Hepatocyte (in vitro differentiated cells): ENCODE measurements around the gene DNAJB1. TPM values are rescaled to one million over a fixed set of nuclear protein-coding genes. Genes with fewer than 3 reads are reported as not detected.
"Not testable (repeated sequence)": the region's sequence is repeated elsewhere in the genome, so short reads cannot be mapped to it uniquely, and the experiment has no call there.

Experiments
- DNase-seq: peaks from one replicate; pipeline ENCODE4 v3.0.0-alpha.2; 2016; ENCODE audit warnings: low spot score
- H2AFZ ChIP-seq: fragments of 200-600 bp; sonication (generic); 2 replicates; pipeline ENCODE4 v1.6.0; 2016; ENCODE audit warnings: antibody characterized with exemption, mild to moderate bottlenecking
- H3K27ac ChIP-seq: fragments of 200-600 bp; sonication (generic); 2 replicates; pipeline ENCODE4 v1.5.1; 2016; ENCODE audit warnings: mild to moderate bottlenecking
- H3K27me3 ChIP-seq: fragments of 200-600 bp; sonication (generic); 2 replicates; pipeline ENCODE4 v1.6.1; 2016
- H3K36me3 ChIP-seq: fragments of 200-600 bp; sonication (generic); replicated peaks from 2 replicates; pipeline ENCODE4 v1.5.1; 2016; ENCODE audit warnings: low read depth; ENCODE audit not compliant: insufficient read depth
- H3K4me1 ChIP-seq: fragments of 200-600 bp; sonication (generic); 2 replicates; pipeline ENCODE4 v1.5.1; 2016; ENCODE audit warnings: mild to moderate bottlenecking, moderate library complexity; ENCODE audit not compliant: insufficient read depth
- H3K4me2 ChIP-seq: fragments of 200-600 bp; sonication (generic); 2 replicates; pipeline ENCODE4 v1.6.0; 2016
- H3K4me3 ChIP-seq: fragments of 200-600 bp; sonication (generic); 2 replicates; pipeline ENCODE4 v1.5.1; 2016; ENCODE audit warnings: mild to moderate bottlenecking
- H3K79me2 ChIP-seq: fragments of 200-600 bp; sonication (generic); 2 replicates; pipeline ENCODE4 v1.6.0; 2017; ENCODE audit warnings: mild to moderate bottlenecking
- H3K9me2 ChIP-seq: fragments of 200-600 bp; sonication (generic); replicated peaks from 2 replicates; pipeline ENCODE4 v1.6.0; 2017; ENCODE audit warnings: mild to moderate bottlenecking; ENCODE audit not compliant: insufficient read depth
- H3K9me3 ChIP-seq: fragments of 200-600 bp; sonication (generic); 2 replicates; pipeline ENCODE4 v1.5.1; 2016; ENCODE audit warnings: low read depth, mild to moderate bottlenecking
- H4K20me1 ChIP-seq: fragments of 200-600 bp; sonication (generic); 2 replicates; pipeline ENCODE4 v1.6.0; 2016; ENCODE audit warnings: mild to moderate bottlenecking; ENCODE audit not compliant: insufficient read depth, poor library complexity, severe bottlenecking
- CTCF ChIP-seq: fragments of 200-600 bp; sonication (generic); IDR thresholded peaks from 2 replicates; pipeline ENCODE4 v1.5.1; 2016; ENCODE audit warnings: antibody characterized with exemption, mild to moderate bottlenecking; ENCODE audit not compliant: poor library complexity
- EZH2 ChIP-seq: fragments of 200-600 bp; sonication (generic); IDR thresholded peaks from 2 replicates; pipeline ENCODE4 v1.6.1; 2016; ENCODE audit warnings: antibody characterized with exemption, mild to moderate bottlenecking, borderline replicate concordance
- EZH2phosphoT487 ChIP-seq: fragments of 200-600 bp; sonication (generic); IDR thresholded peaks from one replicate; pipeline ENCODE4 v1.6.1; 2018; ENCODE audit warnings: antibody characterized with exemption, mild to moderate bottlenecking, low read depth, moderate library complexity; ENCODE audit not compliant: unreplicated experiment, severe bottlenecking
- WGBS: methylation state at CpG from one replicate; pipeline ENCODE4 v1.1.6; 2016; ENCODE audit warnings: low lambda C conversion rate; ENCODE audit errors: missing lambda C conversion rate; 5-methylcytosine and 5-hydroxymethylcytosine counted together
- polyA plus RNA-seq: library from polyadenylated mRNA; unstranded; fragments of >200 nt; fragmentation: Nextera tagmentation; extraction: Ambion mirVana; gene quantifications from 2 replicates; pipeline ENCODE4 v1.2.1, GENCODE V29; 2016
- total RNA-seq: library from RNA; depleted of rRNA; stranded (reverse); fragments of >200 nt; gene quantifications from 2 replicates; pipeline ENCODE4 v1.2.3, GENCODE V29; 2014

Gene DNAJB1
- total and polyA plus RNA-seq, 2 experiments from 2014 or later = 104 to 185 TPM

- no peaks in the 10 kb centered on the region for H3K36me3 ChIP-seq
- H2AFZ ChIP-seq = no peak overlapping the region
- no peaks in the 10 kb centered on the region for H3K9me2 ChIP-seq
- peaks cover 39% of the 10 kb centered on the region for H3K4me1 ChIP-seq
- H3K4me3 ChIP-seq = no peak overlapping the region
- no peaks in the 10 kb centered on the region for H4K20me1 ChIP-seq
- DNase-seq = peak; percentile 61
- no peak for TF ChIP-seq CTCF
- no peak for TF ChIP-seq EZH2phosphoT487
- no peak for TF ChIP-seq EZH2
- H3K4me2 ChIP-seq = no peak overlapping the region
- H3K79me2 ChIP-seq = peaks cover 80% of the 10 kb centered on the region
- H3K27ac ChIP-seq = peak overlapping the region; percentile 43
- no peaks in the 10 kb centered on the region for H3K9me3 ChIP-seq
- no peaks in the 10 kb centered on the region for H3K27me3 ChIP-seq
- 70% methylated on average over 5 of the region's 6 CpGs for WGBS
Observed at GRCh38 chr19:14554382-14554812, 36.2 kb upstream of the DNAJB1 start.

- TF ChIP-seq EZH2 (no peak), EZH2phosphoT487 (no peak), CTCF (no peak)
- Histone ChIP-seq H3K4me3 (no peak overlapping the region), H3K36me3 (no peaks in the 10 kb centered on the region), H3K27me3 (no peaks in the 10 kb centered on the region), H3K27ac (peak overlapping the region; percentile 43), H3K9me2 (no peaks in the 10 kb centered on the region), H3K79me2 (peaks cover 80% of the 10 kb centered on the region), H2AFZ (no peak overlapping the region), H3K9me3 (no peaks in the 10 kb centered on the region), H3K4me2 (no peak overlapping the region), H4K20me1 (no peaks in the 10 kb centered on the region), H3K4me1 (peaks cover 39% of the 10 kb centered on the region)
- 75% methylated on average over 9 of the region's 9 CpGs for WGBS
- no peak for DNase-seq
Observed at GRCh38 chr19:14553939-14554243, 35.7 kb upstream of the DNAJB1 start.

- Histone ChIP-seq H3K4me1 (peaks cover 39% of the 10 kb centered on the region), H2AFZ (no peak overlapping the region), H3K9me3 (no peaks in the 10 kb centered on the region), H3K27me3 (no peaks in the 10 kb centered on the region), H3K9me2 (no peaks in the 10 kb centered on the region), H4K20me1 (no peaks in the 10 kb centered on the region), H3K4me2 (no peak overlapping the region), H3K4me3 (no peak overlapping the region), H3K79me2 (peaks cover 80% of the 10 kb centered on the region), H3K36me3 (no peaks in the 10 kb centered on the region), H3K27ac (peak overlapping the region; percentile 10)
- TF ChIP-seq EZH2phosphoT487 (no peak), CTCF (no peak), EZH2 (no peak)
- 96% methylated on average over 34 of the region's 35 CpGs for WGBS
- DNase-seq = peak; percentile 6
Observed at GRCh38 chr19:14553042-14553938, 35.1 kb upstream of the DNAJB1 start.

GRCh38 chr19:14552006-14552360, 33.8 kb upstream of the DNAJB1 start:
- DNase-seq, H4K20me1 ChIP-seq, H3K9me2 ChIP-seq, H2AFZ ChIP-seq, H3K4me3 ChIP-seq, H3K27me3 ChIP-seq, H3K36me3 ChIP-seq, H3K9me3 ChIP-seq: not testable (repeated sequence)
- 86% methylated on average over 7 of the region's 8 CpGs for WGBS
- Histone ChIP-seq H3K79me2 (peaks cover 82% of the 10 kb centered on the region), H3K4me2 (peak overlapping the region; percentile 44), H3K4me1 (peaks cover 39% of the 10 kb centered on the region), H3K27ac (peak overlapping the region; percentile 64)
